ENCODE results near the gene POLR3F.
"Not testable (repeated sequence)": the region's sequence is repeated elsewhere in the genome, so short reads cannot be mapped to it uniquely, and the experiment has no call there.

The POLR3F gene

GRCh38 chr20:18506744-18507143 lies 39.6 kb downstream of the POLR3F start:
- DNase-seq (ENCODE audit: low read depth in 2 of 2): no peak

- peak; percentile 84 to 87 for DNase-seq (ENCODE audit: low read depth in 2 of 2)
Observed at GRCh38 chr20:18507218-18508191, 40.3 kb downstream of the POLR3F start, which contains the start of gene SEC23B. Gene SEC23B (plus strand): TSS chr20:18507940. CDS start chr20:18510836, 2,896 bp downstream.

GRCh38 chr20:18511571-18511970 lies 44.4 kb downstream of the POLR3F start:
- DNase-seq (ENCODE audit: low read depth in 2 of 2): no peak

- no peak for DNase-seq (ENCODE audit: low read depth in 2 of 2)
Observed at GRCh38 chr20:18513208-18513607, 46.0 kb downstream of the POLR3F start.

- no peak for DNase-seq (ENCODE audit: low read depth in 2 of 2)
Observed at GRCh38 chr20:18514127-18514526, 46.9 kb downstream of the POLR3F start.

- no peak for DNase-seq (ENCODE audit: low read depth in 2 of 2)
Observed at GRCh38 chr20:18515973-18516372, 48.8 kb downstream of the POLR3F start.

GRCh38 chr20:18522066-18522465 lies 54.9 kb downstream of the POLR3F start:
- DNase-seq (ENCODE audit: low read depth in 2 of 2): not testable (repeated sequence)

- no peak for DNase-seq (ENCODE audit: low read depth in 2 of 2)
Observed at GRCh38 chr20:18523066-18523465, 55.9 kb downstream of the POLR3F start.

- no peak for DNase-seq (ENCODE audit: low read depth in 2 of 2)
Observed at GRCh38 chr20:18524646-18525045, 57.5 kb downstream of the POLR3F start.

- DNase-seq (ENCODE audit: low read depth in 2 of 2): not testable (repeated sequence)
Observed at GRCh38 chr20:18526761-18527160, 59.6 kb downstream of the POLR3F start.

- DNase-seq (ENCODE audit: low read depth in 2 of 2): no peak
Observed at GRCh38 chr20:18527339-18527738, 60.1 kb downstream of the POLR3F start.

- DNase-seq (ENCODE audit: low read depth in 2 of 2): no peak
Observed at GRCh38 chr20:18527836-18528235, 60.6 kb downstream of the POLR3F start.

- DNase-seq (ENCODE audit: low read depth in 2 of 2): no peak
Observed at GRCh38 chr20:18529041-18529440, 61.9 kb downstream of the POLR3F start.

- no peak for DNase-seq (ENCODE audit: low read depth in 2 of 2)
Observed at GRCh38 chr20:18532626-18533025, 65.4 kb downstream of the POLR3F start.

GRCh38 chr20:18533491-18533890 lies 66.3 kb downstream of the POLR3F start:
- DNase-seq (ENCODE audit: low read depth in 2 of 2): no peak

- no peak for DNase-seq (ENCODE audit: low read depth in 2 of 2)
Observed at GRCh38 chr20:18533978-18534644, 66.9 kb downstream of the POLR3F start.
